ENCODE results near the gene CTSH.

Gene CTSH

GRCh38 chr15:78913012-78913411 is 31.8 kb downstream of the CTSH start:
- H3K9ac ChIP-seq, result no peak overlapping the region
- no peak overlapping the region for H3K4me3 ChIP-seq (ENCODE audit: low read depth, low read length)
- no peak overlapping the region for H3K27ac ChIP-seq
- H3K27me3 ChIP-seq (ENCODE audit: control insufficient read depth, insufficient read depth, low read length), result no peaks in the 10 kb centered on the region
- H3K9me3 ChIP-seq (ENCODE audit: control insufficient read depth, low read length), result no peaks in the 10 kb centered on the region
- TF ChIP-seq CTCF (IDR thresholded peaks at IDR 0.05), result no peak
- no peaks in the 10 kb centered on the region for H3K4me1 ChIP-seq
- H3K79me2 ChIP-seq, result peaks cover 10% of the 10 kb centered on the region
- H2AFZ ChIP-seq, result no peak overlapping the region
- no peaks in the 10 kb centered on the region for H3K36me3 ChIP-seq (ENCODE audit: control insufficient read depth, insufficient read depth, low read length)
- H3K4me2 ChIP-seq (ENCODE audit: low read length), result no peak overlapping the region

- Histone ChIP-seq H3K4me2 (ENCODE audit: low read length) (no peak overlapping the region), H3K4me3 (ENCODE audit: low read depth, low read length) (no peak overlapping the region), H3K27me3 (ENCODE audit: control insufficient read depth, insufficient read depth, low read length) (no peaks in the 10 kb centered on the region), H2AFZ (no peak overlapping the region), H3K4me1 (no peaks in the 10 kb centered on the region), H3K9me3 (ENCODE audit: control insufficient read depth, low read length) (no peaks in the 10 kb centered on the region), H3K27ac (no peak overlapping the region), H3K9ac (no peak overlapping the region), H3K79me2 (peaks cover 10% of the 10 kb centered on the region), H3K36me3 (ENCODE audit: control insufficient read depth, insufficient read depth, low read length) (no peaks in the 10 kb centered on the region)
- no peak for TF ChIP-seq CTCF (IDR thresholded peaks at IDR 0.05)
Measured at GRCh38 chr15:78912316-78912715, 32.5 kb downstream of the CTSH start.

- Histone ChIP-seq H3K4me1 (no peaks in the 10 kb centered on the region), H3K36me3 (ENCODE audit: control insufficient read depth, insufficient read depth, low read length) (no peaks in the 10 kb centered on the region), H3K9ac (no peak overlapping the region), H3K27ac (no peak overlapping the region), H3K27me3 (ENCODE audit: control insufficient read depth, insufficient read depth, low read length) (no peaks in the 10 kb centered on the region), H3K4me2 (ENCODE audit: low read length) (no peak overlapping the region), H3K79me2 (peaks cover 10% of the 10 kb centered on the region), H3K9me3 (ENCODE audit: control insufficient read depth, low read length) (no peaks in the 10 kb centered on the region), H2AFZ (no peak overlapping the region), H3K4me3 (ENCODE audit: low read depth, low read length) (no peak overlapping the region)
- no peak for TF ChIP-seq CTCF (IDR thresholded peaks at IDR 0.05)
Measured at GRCh38 chr15:78910271-78910670, 34.6 kb downstream of the CTSH start.

GRCh38 chr15:78909791-78910228 is 35.0 kb downstream of the CTSH start:
- no peaks in the 10 kb centered on the region for H3K4me1 ChIP-seq
- no peak overlapping the region for H3K4me2 ChIP-seq (ENCODE audit: low read length)
- peak; percentile 44 for TF ChIP-seq CTCF (IDR thresholded peaks at IDR 0.05)
- H3K9ac ChIP-seq, result no peak overlapping the region
- H3K4me3 ChIP-seq (ENCODE audit: low read depth, low read length), result no peak overlapping the region
- H3K36me3 ChIP-seq (ENCODE audit: control insufficient read depth, insufficient read depth, low read length), result no peaks in the 10 kb centered on the region
- no peaks in the 10 kb centered on the region for H3K9me3 ChIP-seq (ENCODE audit: control insufficient read depth, low read length)
- no peak overlapping the region for H2AFZ ChIP-seq
- peaks cover 10% of the 10 kb centered on the region for H3K79me2 ChIP-seq
- no peaks in the 10 kb centered on the region for H3K27me3 ChIP-seq (ENCODE audit: control insufficient read depth, insufficient read depth, low read length)
- no peak overlapping the region for H3K27ac ChIP-seq

GRCh38 chr15:78909160-78909695 is 35.6 kb downstream of the CTSH start:
- Histone ChIP-seq H3K27ac (no peak overlapping the region), H3K9me3 (ENCODE audit: control insufficient read depth, low read length) (no peaks in the 10 kb centered on the region), H2AFZ (no peak overlapping the region), H3K9ac (no peak overlapping the region), H3K4me3 (ENCODE audit: low read depth, low read length) (no peak overlapping the region), H3K4me2 (ENCODE audit: low read length) (no peak overlapping the region), H3K36me3 (ENCODE audit: control insufficient read depth, insufficient read depth, low read length) (no peaks in the 10 kb centered on the region), H3K79me2 (peaks cover 10% of the 10 kb centered on the region), H3K27me3 (ENCODE audit: control insufficient read depth, insufficient read depth, low read length) (no peaks in the 10 kb centered on the region), H3K4me1 (no peaks in the 10 kb centered on the region)
- no peak for TF ChIP-seq CTCF (IDR thresholded peaks at IDR 0.05)
